HG02678 (cell line): ENCODE measurements around the gene GPC5.

Source experiments
- ATAC-seq: cut with Tn5 transposase; IDR thresholded peaks from one replicate; pipeline ENCODE4 v1.9.1; 2021; ENCODE audit warnings: mild to moderate bottlenecking, moderate library complexity; ENCODE audit not compliant: unreplicated experiment

Gene GPC5

DNA sequence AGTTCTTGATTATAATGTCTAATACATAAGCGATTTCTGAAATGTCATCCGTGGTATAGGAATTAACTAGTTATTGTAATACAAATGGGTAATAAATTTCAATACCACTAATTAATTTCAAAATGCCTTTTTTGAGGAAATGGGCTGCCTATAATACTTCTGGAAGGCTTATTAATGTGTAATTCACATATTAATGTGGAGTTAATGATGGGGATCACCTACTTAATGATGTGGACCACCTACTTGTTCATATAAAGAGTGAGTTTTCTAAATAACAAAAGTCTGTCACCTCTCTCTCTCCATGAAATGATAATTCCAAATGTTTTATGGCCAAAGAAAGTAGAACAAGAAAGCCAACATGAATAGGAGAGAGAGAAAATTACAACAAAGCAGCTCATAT, 914.4 kb downstream of the GPC5 start:
- ATAC-seq, result no peak

DNA sequence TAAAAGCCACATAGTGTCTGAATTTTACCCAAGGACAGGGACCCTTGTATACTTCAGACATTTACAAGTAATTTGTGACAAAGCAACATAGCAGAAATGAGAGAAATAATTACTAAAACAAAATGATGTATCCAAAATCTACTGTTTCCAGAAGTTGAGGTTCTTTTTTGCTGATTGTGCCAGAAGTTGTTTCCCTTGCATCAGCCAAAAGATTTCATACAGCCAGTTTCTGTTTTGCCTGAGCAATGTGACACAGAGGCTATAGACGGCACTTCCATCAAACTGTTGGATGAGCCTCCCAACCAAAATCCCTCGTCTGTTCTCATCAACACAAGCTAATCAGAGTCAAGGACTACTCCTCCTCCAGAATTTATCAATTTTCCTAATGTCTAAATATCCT, 915.0 kb downstream of the GPC5 start:
- no peak for ATAC-seq

DNA sequence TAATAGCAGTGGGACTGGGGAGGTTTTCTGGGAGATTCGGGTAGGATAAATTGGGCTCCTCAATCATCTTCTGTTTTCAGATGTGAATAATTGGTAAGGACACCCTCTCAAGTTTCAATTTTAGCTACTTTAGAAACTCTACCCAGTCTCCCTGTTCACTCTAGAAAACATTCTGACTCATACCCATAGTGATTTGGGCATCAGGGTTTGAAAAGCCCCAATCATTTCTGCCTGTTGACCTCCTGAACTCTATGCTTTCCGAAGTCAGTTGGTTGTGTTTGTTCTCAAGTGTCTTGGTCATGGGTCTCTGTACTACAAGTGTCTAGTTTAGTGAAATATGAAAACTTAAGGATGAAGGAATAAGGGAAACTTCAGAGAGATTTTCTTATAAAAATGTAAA, 916.8 kb downstream of the GPC5 start:
- no peak for ATAC-seq

DNA sequence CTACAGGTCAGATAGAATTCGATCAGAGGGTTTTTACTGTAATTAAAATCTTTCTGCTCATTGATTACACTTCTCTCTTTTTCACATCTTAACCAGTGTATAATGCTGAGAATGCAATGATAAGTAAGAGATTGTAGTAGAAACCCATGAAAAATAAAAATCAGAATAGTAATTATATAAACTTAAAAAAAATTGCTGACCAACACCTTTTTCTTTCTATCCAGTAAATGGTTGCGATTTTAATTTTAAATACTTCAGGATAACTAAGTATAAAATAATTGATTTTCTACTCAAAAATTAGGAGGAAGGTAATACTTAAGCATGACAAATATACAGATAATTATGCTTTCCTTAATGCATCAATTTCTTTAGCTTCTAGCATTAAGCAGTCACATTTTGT, 917.6 kb downstream of the GPC5 start:
- ATAC-seq, result no peak

DNA sequence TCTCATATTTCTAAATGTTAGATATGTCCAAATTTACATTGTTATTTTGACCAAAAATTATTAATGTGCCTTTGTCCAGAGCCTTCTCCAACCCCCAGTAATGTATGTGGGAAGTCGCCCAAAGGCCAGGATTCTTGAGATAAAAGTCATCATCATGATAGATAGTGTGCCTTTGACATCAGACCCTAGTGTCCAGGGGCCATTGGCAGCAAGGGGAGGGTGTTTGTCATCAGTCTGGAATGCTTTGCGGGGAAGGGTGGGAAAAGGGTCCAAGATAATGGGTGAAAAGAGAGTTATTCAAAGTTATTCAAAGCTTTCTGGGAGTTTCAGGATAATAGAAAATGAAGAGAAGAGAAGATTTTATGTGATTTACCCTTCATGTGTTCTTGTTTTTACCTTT, 918.6 kb downstream of the GPC5 start:
- no peak for ATAC-seq

DNA sequence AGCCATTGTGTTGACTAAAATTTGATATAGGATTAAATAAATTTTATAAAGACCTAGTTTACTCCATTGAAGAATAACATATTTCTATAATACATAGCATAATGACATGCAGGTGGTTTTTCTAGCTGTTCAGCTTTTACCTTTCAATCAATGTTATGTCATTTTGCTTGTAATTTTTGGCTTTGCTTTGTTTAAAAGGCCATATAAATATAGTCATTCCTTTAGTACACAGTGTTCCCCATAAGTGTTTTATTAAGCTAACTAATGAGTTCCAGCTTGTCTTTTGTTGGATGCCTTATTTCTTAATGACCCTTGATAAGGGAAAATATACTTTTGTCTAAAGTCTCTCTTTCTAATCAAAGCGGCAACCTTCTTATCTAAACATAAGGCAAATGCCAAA, 921.9 kb downstream of the GPC5 start:
- ATAC-seq, result no peak

DNA sequence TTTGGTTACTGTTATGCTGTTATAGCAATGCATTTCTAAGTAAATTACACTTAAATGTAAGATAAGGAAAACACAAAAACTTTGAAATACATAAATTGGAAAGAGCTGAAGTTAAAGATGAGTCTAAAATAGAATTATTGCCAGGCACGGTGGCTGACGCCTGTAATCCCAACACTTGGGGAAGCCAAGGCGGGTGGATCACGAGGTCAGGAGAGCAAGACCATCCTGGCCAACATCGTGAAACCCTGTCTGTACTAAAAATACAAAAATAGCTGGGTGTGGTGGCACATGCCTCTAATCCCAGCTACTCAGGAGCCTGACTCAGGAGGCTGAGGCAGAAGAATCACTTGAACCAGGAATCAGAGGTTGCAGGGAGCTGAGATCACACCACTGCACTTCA, 922.8 kb downstream of the GPC5 start:
- ATAC-seq, result no peak

DNA sequence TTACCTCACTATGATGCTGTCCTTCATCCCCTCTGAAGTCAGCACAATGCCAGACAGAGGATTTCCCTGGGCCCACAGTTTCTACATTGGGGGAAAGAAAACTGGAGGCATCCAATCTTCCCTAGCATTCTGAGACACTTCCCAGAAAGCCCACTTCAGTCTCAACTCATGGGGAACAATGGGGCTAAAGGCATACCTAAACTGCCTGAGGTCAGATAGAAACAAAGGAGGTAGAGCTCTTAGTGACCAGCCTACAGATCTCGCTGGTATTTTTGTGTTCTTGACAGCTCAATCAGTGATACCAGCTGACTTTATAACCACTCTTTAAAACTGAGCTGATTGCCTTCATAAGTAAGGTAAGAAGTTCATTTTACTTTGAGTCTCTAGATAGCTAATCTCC, 947.2 kb downstream of the GPC5 start:
- no peak for ATAC-seq

DNA sequence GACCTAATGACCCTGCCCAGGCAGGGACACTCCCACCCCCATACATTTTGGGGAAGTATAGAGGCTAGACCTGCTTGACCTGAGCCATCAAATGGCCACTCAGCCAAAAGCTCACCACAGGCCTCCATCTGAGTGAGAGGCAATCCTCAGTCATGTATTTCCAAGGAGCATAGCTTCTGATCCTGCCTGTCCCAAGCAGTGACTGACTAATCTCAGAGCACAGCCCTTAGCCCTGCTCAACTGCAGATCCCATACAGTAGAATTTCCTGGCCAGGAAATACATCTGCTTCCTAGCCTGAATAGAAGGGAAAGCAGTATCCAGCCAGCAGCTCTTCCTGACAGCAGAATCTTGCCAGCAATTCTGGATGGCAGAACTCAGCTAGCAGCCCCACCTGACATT, 947.6 kb downstream of the GPC5 start:
- no peak for ATAC-seq

DNA sequence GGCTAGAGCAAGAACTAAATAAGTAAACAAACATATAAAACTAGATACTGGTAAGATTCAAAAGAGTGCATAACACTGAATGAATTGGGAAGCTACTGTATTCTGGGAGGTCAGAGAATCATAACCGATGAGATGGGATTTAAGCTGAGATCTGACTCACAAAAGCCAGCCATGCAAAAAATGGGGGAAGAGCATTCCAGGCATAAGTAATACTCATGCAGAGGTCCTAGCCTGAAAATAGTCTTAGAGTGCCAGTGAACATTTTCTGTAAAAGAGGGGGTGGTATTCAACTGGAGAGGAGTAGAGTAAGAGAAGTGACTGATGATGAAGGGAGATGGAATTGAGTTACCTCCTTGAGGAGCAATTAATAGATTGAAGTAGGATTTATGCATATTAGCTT, 956.2 kb downstream of the GPC5 start:
- ATAC-seq, result no peak

DNA sequence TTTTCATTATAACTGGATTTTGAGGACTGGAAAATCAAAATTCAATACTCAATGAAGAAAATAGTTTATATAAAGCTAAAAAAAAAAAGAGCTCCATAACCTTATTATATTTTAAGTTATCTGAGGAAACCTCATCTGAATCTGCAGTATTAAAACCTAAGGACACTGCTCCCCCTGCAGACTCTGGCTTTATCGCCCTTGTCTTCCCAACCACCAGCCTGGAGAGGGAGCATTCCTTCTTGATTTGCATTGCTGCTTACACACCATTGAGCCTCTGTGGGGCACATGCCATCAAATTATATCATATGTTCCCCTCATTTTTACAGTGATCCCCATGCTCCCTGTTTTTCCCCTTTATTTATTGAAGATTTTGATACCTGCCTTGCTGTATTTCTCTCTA, 956.8 kb downstream of the GPC5 start:
- ATAC-seq, result no peak

DNA sequence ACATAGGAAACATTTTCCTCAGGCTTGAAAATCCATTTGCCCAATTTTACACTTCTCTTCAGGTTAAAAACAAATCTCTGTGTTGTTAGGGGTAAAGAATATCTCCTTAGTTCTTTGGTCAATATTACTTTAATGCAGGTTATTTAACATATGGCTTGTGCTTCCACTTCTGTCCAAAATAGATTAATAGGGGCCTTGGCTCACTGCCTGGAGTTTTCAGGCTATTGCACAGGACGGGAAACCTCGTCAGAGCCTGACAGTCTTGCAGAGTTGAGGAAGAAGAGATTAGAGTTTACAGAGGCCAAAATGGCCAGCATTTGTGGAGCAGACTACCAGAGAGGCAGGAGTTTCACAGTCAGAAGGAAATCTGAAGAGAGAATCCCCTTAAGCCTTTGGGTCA, 964.3 kb downstream of the GPC5 start:
- no peak for ATAC-seq

DNA sequence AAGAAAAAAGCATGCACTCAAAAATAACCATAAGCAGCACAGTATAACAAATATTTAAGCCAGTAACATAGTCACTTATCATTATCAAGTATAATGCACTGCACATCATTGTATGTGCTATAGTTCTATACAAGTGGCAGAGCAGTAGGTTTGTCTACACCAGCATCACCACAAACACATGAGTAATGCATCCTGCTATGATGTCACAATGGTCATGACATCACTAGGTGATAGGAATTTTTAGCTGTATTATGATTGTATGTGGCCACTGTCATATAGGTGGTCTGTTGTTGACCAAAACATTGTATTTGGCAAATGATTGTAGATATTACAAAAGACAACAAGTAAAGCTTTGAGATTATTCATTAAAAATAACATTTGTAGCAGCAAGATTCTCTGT, 967.5 kb downstream of the GPC5 start:
- no peak for ATAC-seq

DNA sequence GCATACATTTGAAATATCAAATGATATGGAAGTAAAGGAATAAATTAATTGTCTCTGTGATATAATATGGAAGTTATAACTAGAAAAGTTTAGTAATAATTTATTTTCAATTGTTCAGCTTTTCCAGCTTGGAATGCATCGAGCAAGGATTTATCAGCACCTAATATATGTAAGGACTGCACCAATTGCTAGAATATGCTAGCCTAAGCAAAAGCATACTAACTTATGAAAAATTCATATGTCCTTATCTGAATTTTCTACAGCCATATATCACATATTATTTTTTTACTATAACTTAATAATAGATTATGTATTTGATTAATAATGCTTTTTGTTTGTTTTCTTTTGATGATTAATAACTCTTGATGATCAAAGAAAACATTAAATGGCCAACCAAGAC, 979.0 kb downstream of the GPC5 start:
- no peak for ATAC-seq

DNA sequence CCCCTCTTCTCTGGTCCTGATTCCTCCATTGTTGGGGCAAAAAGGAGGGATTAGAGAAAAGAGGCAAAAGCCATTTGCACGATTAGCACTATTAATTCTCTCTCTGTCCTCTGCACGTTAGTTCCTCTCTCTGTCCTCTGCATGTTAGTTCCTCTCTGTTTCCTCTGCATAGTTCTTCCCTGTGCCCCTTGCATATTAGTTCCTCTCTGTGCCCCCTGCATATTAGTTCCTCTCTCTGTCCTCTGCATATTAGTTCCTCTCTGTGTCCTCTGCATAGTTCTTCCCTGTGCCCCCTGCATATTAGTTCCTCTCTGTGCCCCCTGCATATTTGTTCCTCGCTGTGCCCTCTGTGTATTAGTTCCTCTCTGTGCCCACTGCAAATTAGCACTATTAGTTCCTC, 981.0 kb downstream of the GPC5 start:
- no peak for ATAC-seq

DNA sequence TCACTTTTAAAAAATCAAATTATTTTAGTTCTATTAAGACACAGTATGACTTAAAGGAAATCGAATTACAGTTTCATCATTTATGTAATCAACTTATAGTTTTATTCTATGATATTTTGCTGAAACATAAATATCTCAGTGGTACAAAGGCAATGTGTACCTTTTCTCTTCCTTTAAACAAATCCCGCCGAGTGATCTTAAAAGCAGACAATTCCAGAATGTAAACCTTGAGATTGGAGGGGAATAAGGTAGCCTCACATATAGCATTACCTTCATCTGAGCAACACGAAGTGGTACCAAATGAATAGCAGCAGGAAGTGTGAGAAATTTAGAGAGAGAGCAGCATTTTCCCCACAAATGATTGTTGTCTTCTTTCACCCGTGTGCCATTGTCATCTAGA, 986.0 kb downstream of the GPC5 start:
- ATAC-seq, result no peak

DNA sequence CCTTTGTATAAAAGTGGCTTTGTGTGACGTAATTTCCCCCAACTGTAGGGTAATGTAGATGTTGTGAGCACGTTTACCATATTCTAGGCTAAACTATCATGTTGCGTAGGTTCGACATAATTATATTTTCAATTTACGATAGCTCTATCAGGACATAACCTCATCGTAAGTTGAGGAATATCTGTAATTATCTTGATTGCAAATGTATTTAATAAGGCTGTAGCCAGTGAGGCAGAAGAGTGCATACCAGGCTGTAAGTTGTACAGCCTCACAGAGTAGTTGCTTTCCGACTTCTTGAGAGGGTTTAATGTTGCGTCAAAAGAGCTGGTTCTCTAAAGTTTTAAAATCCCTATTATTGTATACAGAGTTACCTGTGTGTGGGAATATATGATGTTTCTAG, 988.8 kb downstream of the GPC5 start:
- ATAC-seq, result no peak

DNA sequence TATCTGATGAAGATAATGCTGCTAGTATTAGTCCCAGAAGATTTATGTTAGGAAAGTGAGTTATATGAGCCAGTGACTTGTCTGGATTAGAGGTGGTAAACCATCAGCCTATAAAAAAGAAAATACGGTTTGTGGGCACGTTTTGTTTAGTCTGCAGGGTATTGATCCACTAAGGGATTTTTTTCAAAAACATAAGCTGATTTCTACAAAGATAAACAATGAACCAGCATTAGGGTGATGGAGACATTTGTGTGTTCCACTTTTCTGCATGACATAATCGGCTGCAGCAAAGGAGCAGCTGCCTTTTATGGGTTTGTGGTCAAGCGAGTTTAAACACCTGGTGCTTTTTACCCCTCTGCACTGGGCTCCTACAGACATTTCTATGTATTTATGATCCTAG, 991.8 kb downstream of the GPC5 start:
- no peak for ATAC-seq

DNA sequence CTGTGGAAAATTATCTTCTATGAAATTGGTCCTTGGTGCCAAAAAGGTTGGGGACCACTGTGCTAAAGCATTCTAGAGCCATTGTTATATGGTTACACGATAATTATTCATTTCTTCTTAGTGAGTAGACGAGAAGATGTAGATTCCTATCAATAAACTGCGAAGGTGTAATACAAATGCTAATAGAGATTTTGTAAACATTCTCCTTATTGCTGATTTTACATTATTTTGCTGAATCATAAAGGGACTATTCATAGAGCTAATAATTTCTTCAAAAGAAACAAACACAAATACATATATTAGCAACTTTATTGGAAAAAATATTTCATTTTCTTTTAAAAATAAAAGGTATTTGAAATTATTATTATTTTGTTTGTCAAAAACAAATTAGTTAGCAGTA, 1005.2 kb downstream of the GPC5 start:
- no peak for ATAC-seq

DNA sequence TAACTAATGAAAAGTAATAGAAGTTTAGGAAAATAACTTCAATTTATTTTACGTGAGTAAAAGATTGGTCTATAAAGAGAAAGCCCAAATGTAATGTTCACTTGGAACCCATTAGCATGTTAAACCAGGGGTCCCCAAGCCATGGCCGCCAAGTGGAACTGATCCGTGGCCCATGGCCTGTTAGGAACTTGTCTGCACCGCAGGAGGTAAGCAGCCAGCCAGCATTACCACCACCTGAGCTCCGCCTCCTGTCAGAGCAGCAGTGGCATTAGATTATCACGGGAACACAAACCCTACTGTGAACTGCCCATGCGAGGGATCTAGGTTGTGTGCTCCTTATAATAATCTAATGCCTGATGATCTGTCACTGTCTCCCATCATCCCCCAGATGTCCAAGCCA, 1009.4 kb downstream of the GPC5 start:
- ATAC-seq, result no peak

DNA sequence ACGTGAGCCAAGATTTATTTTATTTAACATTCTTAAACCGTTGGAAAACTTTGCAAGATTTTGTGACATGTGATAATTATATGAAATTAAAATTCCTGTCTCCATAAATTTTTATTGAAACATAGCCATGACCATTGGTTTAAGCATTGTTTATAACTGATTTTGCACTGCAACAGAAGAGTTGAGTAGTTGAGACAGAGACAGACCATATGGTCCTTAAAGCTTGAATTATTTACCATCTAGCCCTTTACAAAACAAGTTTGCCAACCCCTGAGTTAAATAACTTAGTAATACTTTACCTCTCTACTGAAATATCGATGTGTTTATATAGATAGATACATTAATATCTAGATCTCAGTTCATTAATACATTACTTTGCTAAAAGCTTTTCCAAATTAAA, 1014.1 kb downstream of the GPC5 start:
- ATAC-seq, result no peak

DNA sequence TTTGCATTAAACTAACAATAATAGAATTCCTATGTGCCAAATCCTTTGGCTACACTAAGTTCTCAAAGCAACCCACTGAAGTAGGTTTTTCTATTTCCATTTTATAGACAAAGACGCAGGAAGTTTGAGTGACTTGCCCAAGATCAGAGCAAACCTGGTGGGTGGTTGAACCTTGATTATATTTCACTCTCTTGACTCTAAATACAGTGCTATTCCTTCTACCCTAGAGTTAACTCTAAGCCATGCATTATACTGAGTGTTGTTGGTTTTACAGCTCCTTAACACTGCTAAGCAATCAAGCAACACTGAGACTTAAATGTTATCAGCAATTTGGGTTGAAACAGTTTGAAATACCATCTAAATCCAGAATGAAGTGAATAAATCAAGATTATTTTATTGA, 1014.6 kb downstream of the GPC5 start:
- ATAC-seq, result no peak

DNA sequence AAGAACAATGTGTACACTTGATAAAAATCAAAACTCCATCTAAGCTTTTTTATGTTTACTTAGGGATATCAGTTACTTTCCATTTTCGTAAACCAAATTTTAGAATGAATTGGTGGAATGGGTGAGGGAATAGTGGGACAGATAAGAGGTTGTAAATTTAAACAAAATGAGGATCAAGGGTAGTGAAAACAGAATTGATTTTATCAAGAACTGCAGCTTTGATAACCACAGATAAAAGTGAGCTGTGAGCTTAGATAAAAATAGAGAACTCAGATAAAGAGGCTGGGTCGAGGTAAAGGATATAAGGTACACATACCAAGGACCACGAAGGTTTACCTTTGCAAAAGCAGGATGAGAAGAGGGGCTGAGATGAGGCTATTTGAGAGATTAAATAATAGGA, 1015.0 kb downstream of the GPC5 start:
- ATAC-seq, result no peak

DNA sequence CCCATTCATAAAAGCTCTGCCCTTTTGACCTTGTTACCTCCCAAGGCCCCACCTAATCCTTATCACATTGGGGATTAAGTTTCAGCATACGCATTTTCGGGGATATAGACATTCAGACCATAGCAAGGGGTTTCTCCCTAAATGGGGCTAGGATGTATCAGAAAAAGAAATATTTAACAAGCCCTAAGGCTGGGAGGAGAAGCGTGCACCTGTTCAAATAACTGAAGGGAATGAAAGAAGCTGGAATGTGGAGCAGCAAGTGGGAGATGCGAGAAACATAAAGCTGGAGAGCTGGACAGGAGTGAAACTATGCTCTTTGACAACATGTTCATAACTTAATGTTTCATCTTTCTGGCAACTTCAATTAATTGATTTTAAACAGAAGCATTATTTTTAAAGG, 1016.4 kb downstream of the GPC5 start:
- ATAC-seq, result no peak
